Measurements from ENCODE around the gene TFAP2A.

DNA sequence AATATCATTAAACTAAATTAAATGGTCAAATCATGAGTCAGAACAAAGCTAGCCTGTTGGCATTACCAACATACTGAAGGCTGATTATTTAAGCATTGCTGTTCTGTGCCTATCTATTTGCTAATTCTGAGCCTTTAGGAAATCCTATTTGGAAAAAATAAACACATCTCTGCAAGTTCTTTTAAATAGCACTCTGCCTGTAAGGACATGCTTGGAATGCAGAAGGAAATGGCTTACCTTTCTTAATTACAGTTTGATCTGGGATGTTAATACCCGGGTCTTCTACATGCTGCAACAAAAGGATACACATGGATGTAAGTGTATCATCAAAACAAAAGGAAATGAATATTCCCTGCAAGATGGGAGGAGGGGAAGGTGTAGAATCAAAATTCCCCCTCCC, 8.3 kb downstream of the TFAP2A start:
- no peak for TF ChIP-seq CTCF (conservative IDR thresholded peaks at IDR 0.05)
- no peak for TF ChIP-seq ZFX (IDR thresholded peaks at IDR 0.05)
